Measurements from ENCODE around the gene SERPINH1.

Gene SERPINH1

DNA sequence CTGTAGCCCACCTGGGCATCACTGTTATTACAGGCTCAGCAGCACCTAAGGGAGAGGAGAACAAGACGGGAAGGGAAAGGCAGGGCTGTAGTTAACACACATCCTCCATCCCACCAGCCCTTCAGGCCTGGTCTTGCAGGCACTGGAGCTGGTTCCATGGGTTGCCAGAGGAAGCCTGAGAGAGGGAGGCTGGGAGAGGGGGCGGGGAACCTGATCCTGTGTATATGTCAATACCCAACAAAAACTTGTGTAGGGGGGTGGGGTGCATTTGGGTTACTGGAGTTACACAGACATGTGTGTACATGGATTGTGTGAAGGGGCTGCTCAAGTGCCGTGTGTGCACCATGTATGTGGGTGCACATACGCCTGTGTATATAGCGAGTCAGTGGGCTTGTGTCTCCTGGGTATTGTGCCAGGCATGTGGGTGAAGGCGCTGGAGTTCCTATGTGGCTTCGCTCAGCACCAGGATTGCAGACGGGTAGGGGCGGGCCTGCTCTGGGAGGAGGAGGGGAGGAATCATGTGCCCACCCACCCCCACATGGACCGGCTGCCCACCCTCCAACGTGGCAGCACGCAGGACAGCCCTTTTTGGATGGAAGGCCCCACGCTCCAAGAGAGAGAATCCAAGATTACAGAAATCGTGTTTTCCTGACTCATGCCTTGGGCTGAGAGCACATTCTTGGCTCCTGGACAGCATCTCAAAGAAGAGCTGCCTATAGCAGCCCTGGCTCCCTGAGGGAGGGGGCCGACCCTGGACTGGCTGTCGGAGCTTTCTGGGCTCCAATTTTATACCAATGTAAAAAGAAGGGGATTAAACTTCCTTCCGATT lies 4.2 kb upstream of the SERPINH1 start:
- no peak for DNase-seq

DNA sequence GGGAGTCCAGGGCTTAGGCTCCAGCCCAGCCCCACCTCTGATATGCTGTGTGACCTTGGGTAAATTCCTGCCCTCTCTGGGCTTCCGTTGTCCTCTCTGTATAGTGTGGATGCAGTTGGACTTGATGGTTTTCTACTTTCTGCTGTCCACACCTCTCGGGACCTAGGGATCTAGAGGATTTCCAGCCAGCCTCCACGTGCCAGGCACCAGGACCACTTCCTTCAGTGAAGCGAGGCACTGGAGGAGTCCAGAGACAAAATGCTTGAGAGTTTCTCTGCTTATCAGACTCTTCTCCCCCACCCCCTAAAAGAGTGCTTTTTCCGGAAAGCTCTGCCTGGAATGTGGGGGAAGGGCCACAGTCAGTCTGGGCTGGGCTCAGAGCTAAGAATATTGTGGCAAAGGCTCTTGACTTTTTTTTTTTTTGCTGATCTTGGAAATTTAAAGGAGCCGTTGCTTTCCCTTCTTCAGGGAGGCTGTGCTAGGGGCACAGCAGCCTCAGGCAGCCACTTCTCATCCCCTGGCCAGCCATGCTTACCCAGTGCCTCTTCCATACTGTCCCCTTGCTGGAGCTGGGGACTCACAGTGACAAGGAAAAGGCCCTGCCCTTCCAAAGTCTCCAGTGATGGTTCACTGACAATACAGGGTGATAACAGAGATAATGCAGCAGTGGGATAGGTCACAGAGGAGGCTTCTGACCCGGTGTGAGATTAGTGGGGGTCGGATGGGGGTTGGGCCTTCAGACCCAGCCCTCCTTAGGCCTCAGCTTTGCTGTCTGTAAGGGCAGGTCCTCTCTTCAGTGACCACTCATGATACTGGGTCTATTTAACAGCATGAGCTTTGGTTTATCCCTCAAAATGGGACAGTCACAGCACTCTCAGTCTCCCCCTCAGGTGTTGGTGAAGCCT lies 2.9 kb upstream of the SERPINH1 start:
- no peak for DNase-seq

DNA sequence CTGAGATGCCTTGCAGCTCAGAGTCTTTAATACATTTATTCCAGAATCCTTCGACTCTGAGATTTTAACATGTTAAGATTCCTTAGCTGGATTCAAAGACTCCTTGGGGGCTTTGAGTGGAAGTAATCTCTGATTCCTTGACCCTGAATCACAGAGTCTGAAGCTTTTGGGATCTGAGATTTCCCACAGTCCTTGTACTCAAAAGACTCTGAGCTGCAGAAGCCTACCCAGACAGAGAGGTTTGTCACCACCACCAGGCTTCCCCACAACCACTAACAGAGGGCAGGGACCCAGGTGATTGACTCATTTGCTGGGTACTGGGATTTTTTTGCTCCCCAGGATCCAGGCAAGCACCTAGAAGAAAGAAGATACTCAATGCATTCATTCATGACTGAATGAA lies 1.4 kb upstream of the SERPINH1 start:
- DNase-seq: no peak

DNA sequence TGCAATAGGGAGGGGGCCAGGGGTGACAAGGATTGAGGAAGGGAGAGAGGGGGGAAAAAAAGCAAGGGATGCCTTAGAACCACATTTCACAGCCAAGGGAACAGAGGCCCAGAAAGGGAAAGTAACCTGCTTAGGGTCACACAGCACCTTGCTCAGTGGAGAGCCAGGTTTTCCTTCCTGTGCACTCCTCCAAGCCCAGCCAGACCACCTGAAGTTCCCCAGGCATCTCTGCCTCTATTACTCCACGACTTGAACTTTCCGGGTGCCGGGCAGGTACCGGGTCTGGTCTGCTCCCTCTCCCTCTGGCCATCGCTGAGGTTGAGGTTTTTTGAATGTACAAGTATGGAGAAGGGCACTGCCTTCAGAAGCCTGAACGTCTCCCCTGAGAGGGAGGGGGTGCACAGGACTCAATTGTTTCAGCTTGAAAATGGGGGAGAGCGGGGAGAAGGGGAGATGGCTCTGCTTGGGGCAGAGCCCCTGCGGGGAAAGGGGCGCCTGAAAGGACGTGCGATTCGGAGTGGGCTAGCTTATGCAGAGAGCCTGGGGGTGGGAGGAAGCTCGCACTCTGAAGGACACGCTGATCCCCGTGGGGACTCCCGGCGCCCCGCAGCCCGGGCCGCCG lies 516 bp upstream of the SERPINH1 start:
- DNase-seq: no peak

DNA sequence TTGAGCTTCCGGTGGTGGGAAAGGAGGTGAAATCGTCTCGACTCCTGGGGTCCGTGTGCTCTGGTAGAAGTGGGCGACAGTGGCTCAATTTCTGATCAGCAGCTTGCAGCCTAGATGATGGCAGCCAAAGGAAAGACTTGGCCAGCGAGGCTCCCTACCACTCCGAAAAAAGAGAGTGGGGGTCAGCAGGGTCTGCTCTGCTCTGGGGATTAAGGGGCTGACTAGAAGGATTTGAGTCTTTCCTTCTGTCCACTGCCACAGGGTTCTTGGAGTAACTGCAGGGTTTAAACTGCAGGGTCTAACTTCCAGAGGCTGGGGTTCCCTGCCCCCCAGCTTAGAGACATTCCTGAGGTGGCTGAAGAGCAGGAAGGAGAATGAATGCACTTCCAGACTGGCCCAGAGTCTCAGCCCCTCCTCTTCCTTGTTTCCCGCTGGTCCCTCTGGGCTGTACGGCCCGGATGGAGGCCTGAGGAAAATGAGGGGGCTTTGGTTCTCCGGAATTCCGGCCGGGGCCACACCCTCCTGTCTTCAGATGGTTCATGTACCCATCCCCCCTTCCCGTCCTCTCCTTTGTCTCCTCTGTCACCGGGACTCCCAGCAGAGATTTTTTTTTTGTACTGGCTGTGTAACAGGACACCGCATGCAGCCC lies 907 bp downstream of the SERPINH1 start:
- no peak for DNase-seq

DNA sequence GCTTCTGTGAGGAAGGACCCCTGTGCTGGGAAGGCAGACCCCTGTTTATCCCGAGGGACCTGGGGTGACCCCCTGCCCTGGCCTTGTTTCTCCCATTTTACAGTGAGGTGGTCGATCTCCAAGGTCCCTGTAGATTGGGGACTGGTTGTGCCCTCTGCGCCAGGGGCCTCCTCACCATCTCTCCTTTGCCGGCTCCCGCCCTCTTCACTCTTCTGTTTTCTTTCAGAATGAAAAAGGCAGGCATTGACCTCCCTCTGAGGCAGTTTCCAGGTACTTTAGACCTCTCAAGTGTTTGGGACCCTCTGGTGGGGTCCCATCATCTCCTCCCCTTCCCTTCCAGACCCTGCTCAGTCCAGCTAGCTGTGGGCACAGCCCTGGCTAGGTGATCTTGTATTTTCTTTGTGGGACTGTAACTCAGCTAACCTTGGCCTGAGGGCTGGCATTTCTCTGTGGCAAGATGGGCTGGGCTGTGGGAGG lies 1.5 kb downstream of the SERPINH1 start:
- DNase-seq: no peak

DNA sequence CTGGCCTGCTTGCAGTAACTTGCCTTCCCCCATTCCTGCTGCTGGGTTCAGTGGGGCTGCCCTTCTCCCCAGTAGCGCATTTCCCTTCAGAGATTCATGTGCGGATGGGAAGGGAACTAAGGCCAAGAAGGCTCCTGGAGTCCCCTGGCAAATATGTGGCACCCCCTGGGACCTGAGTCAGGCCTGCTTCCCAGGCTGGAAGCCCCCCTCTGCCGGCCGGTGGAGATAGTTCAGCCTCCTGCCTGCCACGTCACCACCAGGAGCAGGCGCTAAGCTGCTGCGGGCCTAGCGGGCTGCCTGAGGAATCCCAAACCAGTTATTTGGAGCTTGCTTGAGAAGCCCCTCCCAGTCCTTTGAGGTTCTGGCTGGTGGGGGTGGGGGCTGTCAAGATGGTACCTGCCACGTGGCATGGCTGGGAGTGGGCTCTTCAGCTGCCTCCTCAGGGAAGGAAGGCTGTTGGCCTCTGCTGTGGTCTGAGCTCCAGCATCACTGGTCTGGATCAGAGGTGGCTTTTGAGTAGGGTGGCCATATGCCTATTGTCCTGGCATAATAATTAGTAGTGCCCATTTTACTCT lies 2.0 kb downstream of the SERPINH1 start:
- no peak for DNase-seq

DNA sequence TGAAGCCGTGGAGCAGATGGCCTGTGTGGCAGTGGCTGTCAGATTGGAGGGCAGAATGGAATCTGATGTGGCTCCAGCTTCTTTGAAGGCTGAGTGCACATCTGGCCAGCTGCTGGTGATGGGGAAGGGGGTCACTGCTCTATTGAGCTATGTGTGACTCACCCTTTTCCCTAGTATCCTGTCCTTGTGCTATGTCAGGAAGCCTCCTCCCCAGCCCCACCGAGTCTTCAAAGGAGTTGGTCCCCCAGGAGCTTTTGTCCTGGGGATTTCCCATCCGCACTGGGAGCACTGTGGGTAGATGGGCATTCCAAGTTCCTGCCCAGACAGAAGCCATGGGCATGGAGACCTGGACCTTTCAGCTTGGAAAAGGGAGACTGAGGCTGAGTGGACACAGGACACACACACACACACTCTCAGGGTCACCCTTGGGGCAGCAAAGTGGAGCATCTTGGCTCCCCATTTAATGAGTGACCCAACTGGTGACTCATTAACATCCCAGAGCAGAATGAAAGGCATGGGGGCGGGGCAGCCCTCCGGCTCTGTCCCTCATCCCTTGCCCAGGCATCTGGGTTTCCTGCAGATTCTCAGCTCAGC lies 3.3 kb downstream of the SERPINH1 start:
- no peak for DNase-seq

DNA sequence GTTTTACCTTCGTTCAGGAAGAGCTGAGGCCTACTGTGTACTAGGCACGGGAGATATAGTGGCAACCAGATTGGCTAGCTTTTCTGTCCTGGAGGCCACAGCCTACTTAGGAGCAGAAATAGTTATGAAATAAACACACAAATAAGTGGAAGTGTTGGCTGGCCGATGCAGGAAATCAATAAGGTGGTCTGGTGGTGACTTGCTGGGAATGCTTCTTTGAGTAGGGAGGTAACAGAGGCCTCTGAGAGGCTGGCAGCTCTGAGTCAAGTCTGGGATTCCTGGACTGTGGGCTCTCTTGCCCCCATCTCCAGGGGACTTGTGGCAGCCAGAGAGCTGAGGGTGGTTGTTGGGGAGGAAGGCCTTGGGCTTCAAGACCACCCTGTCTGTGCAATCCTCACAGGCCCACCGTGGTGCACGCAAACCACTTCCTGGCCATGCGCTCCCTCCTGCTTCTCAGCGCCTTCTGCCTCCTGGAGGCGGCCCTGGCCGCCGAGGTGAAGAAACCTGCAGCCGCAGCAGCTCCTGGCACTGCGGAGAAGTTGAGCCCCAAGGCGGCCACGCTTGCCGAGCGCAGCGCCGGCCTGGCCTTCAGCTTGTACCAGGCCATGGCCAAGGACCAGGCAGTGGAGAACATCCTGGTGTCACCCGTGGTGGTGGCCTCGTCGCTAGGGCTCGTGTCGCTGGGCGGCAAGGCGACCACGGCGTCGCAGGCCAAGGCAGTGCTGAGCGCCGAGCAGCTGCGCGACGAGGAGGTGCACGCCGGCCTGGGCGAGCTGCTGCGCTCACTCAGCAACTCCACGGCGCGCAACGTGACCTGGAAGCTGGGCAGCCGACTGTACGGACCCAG lies 4.1 kb downstream of the SERPINH1 start:
- no peak for DNase-seq

DNA sequence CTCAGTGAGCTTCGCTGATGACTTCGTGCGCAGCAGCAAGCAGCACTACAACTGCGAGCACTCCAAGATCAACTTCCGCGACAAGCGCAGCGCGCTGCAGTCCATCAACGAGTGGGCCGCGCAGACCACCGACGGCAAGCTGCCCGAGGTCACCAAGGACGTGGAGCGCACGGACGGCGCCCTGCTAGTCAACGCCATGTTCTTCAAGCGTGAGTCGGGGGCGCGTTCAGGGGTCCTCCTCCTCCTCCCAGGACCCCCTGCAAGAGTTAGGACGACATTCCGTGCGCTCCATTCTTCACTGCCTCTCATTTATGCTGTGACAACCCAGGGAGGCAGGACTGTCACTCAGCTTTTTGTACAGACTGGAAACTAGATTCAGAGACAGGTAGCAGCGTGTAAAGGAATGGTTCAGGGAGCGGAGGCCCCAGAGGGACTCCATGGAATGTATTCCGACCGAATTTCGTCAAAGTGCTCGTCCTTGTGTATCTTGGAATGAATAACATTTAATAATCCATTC lies 4.8 kb downstream of the SERPINH1 start:
- no peak for DNase-seq

DNA sequence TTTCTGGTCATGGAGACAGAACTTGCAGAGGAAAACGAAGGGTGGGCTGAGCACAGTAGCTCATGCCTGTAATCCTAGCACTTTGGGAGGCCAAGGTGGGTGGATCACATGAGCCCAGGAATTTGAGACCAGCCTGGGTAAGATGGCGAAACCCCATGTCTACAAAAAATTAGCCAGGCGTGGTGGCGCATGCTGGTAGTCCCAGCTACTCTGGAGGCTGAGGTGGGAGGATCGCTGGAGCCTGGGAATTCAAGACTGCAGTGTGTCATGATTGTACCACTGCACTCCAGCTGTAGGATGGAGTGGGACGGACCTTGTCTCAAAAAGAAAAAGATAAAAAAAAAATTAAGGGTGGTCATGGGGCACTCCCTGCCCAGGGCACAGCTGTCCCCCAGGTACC lies 5.9 kb downstream of the SERPINH1 start:
- no peak for DNase-seq

DNA sequence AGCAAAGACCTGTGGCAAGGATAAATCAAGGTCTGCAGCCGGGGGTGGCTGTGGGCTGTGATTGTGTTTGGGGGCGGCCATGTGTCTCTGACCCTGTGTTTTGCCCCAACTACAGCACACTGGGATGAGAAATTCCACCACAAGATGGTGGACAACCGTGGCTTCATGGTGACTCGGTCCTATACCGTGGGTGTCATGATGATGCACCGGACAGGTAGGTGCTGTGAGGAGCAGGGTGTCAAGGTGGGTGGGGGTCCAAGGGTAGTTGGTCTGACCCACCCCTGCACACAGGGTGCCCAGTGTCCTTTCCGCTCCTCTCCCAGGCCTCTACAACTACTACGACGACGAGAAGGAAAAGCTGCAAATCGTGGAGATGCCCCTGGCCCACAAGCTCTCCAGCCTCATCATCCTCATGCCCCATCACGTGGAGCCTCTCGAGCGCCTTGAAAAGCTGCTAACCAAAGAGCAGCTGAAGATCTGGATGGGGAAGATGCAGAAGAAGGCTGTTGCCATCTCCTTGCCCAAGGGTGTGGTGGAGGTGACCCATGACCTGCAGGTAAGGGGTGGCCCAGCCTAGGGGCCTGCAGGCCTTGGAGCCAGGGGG lies 6.7 kb downstream of the SERPINH1 start:
- no peak for DNase-seq

DNA sequence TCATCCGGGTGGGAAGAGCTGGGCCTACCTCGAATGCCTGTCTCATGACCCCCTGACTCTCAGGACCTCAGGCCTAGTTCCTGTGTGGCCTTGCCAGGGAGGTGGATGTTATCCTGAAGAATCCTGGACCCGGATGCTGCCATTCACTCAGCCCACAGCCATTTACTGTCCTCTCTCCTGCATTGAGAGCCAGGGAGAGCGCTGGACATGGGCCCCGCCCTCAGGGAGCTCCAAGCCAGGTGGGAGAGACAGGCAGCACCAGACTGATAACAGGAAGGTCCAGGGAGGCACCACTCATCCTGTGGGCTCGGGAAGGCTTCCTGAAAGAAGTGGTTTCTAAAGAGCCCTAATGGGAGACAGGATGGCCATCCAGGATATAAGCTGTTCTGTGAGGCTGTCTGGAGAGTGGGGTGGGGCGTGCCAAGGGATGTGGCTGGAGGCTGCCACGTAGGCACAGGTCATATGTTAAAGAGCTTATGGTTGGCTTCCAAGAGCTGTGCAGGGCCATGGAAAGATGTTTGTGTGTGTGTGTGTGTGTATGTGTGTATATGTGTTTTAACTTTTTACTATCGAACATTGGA lies 8.6 kb downstream of the SERPINH1 start:
- DNase-seq: no peak

DNA sequence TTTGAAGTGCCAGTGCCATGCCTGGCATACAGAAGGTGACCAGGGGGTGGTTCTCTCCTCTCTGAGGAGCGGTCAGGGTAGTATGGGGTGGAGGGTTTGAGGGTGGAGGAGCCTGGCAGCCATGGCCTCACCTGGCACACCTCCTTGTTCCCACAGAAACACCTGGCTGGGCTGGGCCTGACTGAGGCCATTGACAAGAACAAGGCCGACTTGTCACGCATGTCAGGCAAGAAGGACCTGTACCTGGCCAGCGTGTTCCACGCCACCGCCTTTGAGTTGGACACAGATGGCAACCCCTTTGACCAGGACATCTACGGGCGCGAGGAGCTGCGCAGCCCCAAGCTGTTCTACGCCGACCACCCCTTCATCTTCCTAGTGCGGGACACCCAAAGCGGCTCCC lies 9.6 kb downstream of the SERPINH1 start:
- no peak for DNase-seq

DNA sequence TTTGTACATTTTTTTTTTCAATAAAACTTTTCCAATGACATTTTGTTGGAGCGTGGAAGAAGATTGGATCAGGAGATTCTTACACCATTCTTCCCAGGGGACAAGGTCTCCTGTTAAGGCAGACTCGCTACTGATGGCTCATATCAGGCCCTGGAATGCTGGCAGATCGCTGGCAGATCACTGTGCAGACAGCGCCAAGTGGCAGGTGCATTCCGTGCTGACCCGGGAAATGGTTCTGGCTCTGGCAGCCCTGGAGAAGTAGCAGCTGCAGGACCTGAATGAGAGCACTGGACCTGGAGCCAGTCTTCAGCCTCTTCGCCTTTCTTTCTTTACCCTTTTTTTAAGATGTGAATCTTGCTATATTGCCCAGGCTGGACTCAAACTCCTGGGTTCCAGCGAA lies 10.7 kb downstream of the SERPINH1 start:
- no peak for DNase-seq

DNA sequence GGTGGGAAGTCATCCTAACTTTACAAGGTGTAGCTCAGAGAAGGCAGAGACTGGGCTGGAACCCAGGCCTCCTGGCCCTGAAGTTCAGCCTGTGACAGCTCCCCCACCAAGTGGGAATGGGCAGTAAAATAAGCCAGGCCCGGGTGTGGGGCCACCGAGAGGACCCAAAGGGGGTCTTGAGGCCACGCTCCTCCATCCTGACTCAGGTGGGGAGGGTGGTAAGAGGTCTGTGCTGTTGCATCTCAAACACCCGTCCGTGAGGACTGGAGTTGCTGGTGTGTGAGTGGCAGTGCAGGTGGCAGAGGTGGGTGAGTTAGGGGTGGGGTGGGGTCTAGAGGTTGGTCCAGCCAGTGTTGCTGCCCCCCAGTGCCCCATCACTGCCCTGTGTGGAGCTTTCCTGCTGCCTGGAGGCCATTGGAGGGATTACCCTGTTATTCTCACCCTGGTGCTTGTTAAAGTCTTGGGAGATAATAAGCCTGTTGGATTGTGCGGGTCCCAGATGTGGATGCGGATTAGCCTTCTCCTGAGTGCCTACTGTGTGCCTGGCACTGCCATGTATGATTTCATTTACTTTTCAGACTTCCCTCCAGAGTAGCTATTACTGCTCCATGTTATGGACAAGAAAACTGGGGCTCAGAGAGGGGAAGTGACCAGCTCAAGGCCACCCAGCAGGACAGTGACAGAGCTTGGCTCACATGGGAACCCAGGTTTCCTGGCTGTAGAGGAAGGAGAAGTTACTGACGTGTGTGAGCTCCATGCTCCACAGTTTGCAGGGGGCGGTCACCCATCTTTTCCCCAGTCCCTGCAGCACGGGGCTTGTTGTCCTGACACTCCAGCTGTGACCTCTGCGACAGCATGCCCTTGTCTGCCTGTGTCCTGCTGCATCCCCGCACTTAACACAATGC lies 12.9 kb downstream of the SERPINH1 start:
- no peak for DNase-seq

DNA sequence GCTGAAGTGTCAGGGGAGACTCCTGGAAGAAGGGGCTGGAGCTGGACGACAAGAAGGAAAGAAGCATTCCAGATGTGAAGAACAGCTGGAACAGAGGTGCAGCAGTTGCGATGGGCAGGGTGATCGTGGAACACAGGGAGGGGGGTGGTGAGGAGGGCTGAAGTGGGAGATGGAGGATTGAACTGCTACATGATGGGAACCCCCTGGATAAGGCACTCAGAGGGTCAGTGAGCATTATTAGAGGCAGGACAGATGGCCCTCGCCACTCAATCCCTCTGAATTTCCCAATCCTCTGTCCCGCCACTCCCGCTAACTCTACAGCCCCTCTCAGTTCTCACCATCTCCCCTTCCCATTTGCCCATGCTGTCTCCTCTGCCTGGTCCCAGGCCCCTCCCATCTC lies 14.0 kb downstream of the SERPINH1 start:
- no peak for DNase-seq

DNA sequence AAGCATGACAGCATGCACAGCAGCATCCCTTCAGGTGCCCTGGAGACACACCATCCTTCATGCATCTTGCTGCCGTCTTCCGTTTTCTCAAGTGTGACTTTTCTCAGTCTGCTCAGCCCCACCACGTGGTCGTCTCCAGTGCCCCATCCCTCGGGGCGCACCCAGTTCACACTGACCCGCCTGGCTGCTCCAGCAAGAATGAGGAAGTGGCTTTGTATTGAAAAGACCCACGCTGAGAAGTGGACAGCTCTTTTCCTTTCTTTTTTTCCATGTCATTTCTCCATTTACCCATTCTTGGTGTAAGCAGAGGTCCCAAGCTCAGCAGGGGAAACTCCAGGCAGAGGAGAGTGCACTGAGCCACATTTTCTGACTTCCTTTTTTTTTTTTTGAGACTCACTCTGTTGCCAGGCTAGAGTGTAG lies 14.5 kb downstream of the SERPINH1 start:
- no peak for DNase-seq

DNA sequence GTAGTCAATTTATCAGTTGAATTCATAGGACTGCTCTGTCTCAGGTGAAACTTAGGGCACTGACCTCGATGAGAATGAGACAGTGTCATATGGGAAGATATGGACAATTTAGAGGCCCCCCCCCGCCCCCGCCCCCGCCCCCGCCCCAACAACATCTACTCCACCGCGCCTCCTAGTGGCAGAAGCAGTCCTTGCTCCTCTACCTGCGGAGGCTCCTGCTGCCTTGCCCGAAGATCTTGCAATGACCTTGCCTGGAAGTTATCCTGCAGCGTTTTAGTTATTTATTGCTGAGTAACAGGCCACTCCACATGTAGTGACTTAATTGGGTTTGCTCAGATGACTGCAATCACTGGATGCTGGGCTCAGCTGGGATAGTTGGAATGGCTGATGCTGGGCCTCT lies 15.2 kb downstream of the SERPINH1 start:
- DNase-seq: peak; percentile 58

Data from CD4-positive, alpha-beta T cell treated with Interleukin-10 for 1 hour (primary cell).